MM.1S (cell line): ENCODE results near the gene AGAP1.

ENCODE experiments used
- DNase-seq: peaks from one replicate; pipeline ENCODE4 v3.0.0-alpha.2; 2015
- H2AFZ ChIP-seq: fragments of 300-600 bp; sonication (generic); 2 replicates; pipeline ENCODE4 v1.6.0; 2016; ENCODE audit warnings: antibody characterized with exemption, low read length
- H3F3A ChIP-seq: fragments of 300-600 bp; sonication (generic); 2 replicates; pipeline ENCODE4 v1.6.1; 2016; ENCODE audit warnings: mild to moderate bottlenecking, antibody characterized with exemption, low read length, moderate library complexity, mixed read lengths; ENCODE audit not compliant: insufficient read depth
- H3K27ac ChIP-seq: fragments of 300-600 bp; sonication (generic); 2 replicates; pipeline ENCODE4 v1.5.1; 2016; ENCODE audit warnings: mild to moderate bottlenecking, low read length
- H3K27me3 ChIP-seq: fragments of 300-600 bp; sonication (generic); replicated peaks from 2 replicates; pipeline ENCODE4 v1.6.0; 2016; ENCODE audit warnings: low read length; ENCODE audit not compliant: insufficient read depth
- H3K36me3 ChIP-seq: fragments of 300-600 bp; sonication (generic); replicated peaks from 2 replicates; pipeline ENCODE4 v1.6.1; 2016; ENCODE audit warnings: mild to moderate bottlenecking, low read length, mixed read lengths; ENCODE audit not compliant: insufficient read depth
- H3K4me1 ChIP-seq: fragments of 300-600 bp; sonication (generic); 2 replicates; pipeline ENCODE4 v1.6.1; 2016; ENCODE audit warnings: low read length, mixed read lengths
- H3K4me2 ChIP-seq: fragments of 300-600 bp; sonication (generic); 2 replicates; pipeline ENCODE4 v1.6.0; 2016; ENCODE audit warnings: low read depth, low read length
- H3K4me3 ChIP-seq: fragments of 300-600 bp; sonication (generic); 2 replicates; pipeline ENCODE4 v1.5.1; 2016; ENCODE audit warnings: low read length, mixed read lengths
- H3K79me2 ChIP-seq: fragments of 300-600 bp; sonication (generic); 2 replicates; pipeline ENCODE4 v1.6.1; 2016; ENCODE audit warnings: mixed run types, low read length, mixed read lengths
- H3K9ac ChIP-seq: fragments of 300-600 bp; sonication (generic); 2 replicates; pipeline ENCODE4 v1.6.1; 2016; ENCODE audit warnings: low read length, mixed read lengths
- H3K9me2 ChIP-seq: fragments of 300-600 bp; sonication (generic); replicated peaks from 2 replicates; pipeline ENCODE4 v1.6.1; 2016; ENCODE audit warnings: mild to moderate bottlenecking, low read length, mixed read lengths; ENCODE audit not compliant: insufficient read depth
- H3K9me3 ChIP-seq: fragments of 300-600 bp; sonication (generic); replicated peaks from 2 replicates; pipeline ENCODE4 v1.6.1; 2016; ENCODE audit warnings: mild to moderate bottlenecking, low read length, mixed read lengths; ENCODE audit not compliant: insufficient read depth
- H4K20me1 ChIP-seq: fragments of 300-600 bp; sonication (generic); 2 replicates; pipeline ENCODE4 v1.6.1; 2016; ENCODE audit warnings: mild to moderate bottlenecking, low read length, moderate library complexity, mixed read lengths; ENCODE audit not compliant: insufficient read depth
- CTCF ChIP-seq: fragments of 300-600 bp; sonication (generic); IDR thresholded peaks from 2 replicates; pipeline ENCODE4 v1.5.1; 2016; ENCODE audit warnings: antibody characterized with exemption, low read length, mixed read lengths
- EZH2 ChIP-seq: fragments of 300-600 bp; sonication (generic); optimal IDR thresholded peaks from 2 replicates; pipeline ENCODE3; 2017; ENCODE audit warnings: low read depth, mild to moderate bottlenecking, antibody characterized with exemption, low read length, mixed read lengths
- EZH2phosphoT487 ChIP-seq: fragments of 300-600 bp; sonication (generic); IDR thresholded peaks from 2 replicates; pipeline ENCODE4 v1.6.1; 2018; ENCODE audit warnings: antibody characterized with exemption, low read length

The AGAP1 gene

GRCh38 chr2:236171181-236171679 lies 677.4 kb downstream of the AGAP1 start:
- DNase-seq = no peak
- peaks cover 58% of the 10 kb centered on the region for H3K27me3 ChIP-seq
- no peak overlapping the region for H2AFZ ChIP-seq
- H3K79me2 ChIP-seq = no peaks in the 10 kb centered on the region
- no peaks in the 10 kb centered on the region for H3K9me3 ChIP-seq
- H3K4me2 ChIP-seq = no peak overlapping the region
- no peak overlapping the region for H3K9ac ChIP-seq
- H3K4me1 ChIP-seq = no peaks in the 10 kb centered on the region
- no peaks in the 10 kb centered on the region for H3K9me2 ChIP-seq
- H3K4me3 ChIP-seq = no peak overlapping the region
- no peaks in the 10 kb centered on the region for H3F3A ChIP-seq
- H3K27ac ChIP-seq = no peak overlapping the region
- no peak for TF ChIP-seq CTCF
- no peak for TF ChIP-seq EZH2
- no peak for TF ChIP-seq EZH2phosphoT487
- H4K20me1 ChIP-seq = no peaks in the 10 kb centered on the region
- no peaks in the 10 kb centered on the region for H3K36me3 ChIP-seq

GRCh38 chr2:236171680-236172254 lies 677.9 kb downstream of the AGAP1 start:
- Histone ChIP-seq H2AFZ (no peak overlapping the region), H3F3A (no peaks in the 10 kb centered on the region), H3K9me2 (no peaks in the 10 kb centered on the region), H4K20me1 (no peaks in the 10 kb centered on the region), H3K79me2 (no peaks in the 10 kb centered on the region), H3K4me3 (no peak overlapping the region), H3K4me2 (no peak overlapping the region), H3K9me3 (no peaks in the 10 kb centered on the region), H3K36me3 (no peaks in the 10 kb centered on the region), H3K27me3 (peaks cover 58% of the 10 kb centered on the region), H3K27ac (no peak overlapping the region), H3K4me1 (no peaks in the 10 kb centered on the region), H3K9ac (no peak overlapping the region)
- TF ChIP-seq EZH2 = no peak
- TF ChIP-seq EZH2phosphoT487 = no peak
- TF ChIP-seq CTCF = no peak
- no peak for DNase-seq

- no peak for DNase-seq
- no peaks in the 10 kb centered on the region for H3K79me2 ChIP-seq
- no peaks in the 10 kb centered on the region for H3F3A ChIP-seq
- no peaks in the 10 kb centered on the region for H3K9me2 ChIP-seq
- H4K20me1 ChIP-seq = no peaks in the 10 kb centered on the region
- no peak overlapping the region for H3K27ac ChIP-seq
- no peaks in the 10 kb centered on the region for H3K4me1 ChIP-seq
- no peaks in the 10 kb centered on the region for H3K9me3 ChIP-seq
- no peak overlapping the region for H3K4me3 ChIP-seq
- no peak overlapping the region for H3K9ac ChIP-seq
- no peaks in the 10 kb centered on the region for H3K36me3 ChIP-seq
- peaks cover 58% of the 10 kb centered on the region for H3K27me3 ChIP-seq
- no peak overlapping the region for H2AFZ ChIP-seq
- TF ChIP-seq EZH2phosphoT487 = no peak
- TF ChIP-seq CTCF = no peak
- TF ChIP-seq EZH2 = no peak
- H3K4me2 ChIP-seq = no peak overlapping the region
Measured at GRCh38 chr2:236172255-236173035, 678.6 kb downstream of the AGAP1 start.
